Mesendoderm (in vitro differentiated cells): ENCODE results near the gene NEXN.

Source experiments
- DNase-seq: peaks from one replicate; pipeline ENCODE4 v3.0.0; 2013
- H2AK5ac ChIP-seq: 2 replicates; pipeline ENCODE4 v1.6.1; 2013; ENCODE audit warnings: low read length, inconsistent platforms
- H2BK120ac ChIP-seq: 2 replicates; pipeline ENCODE4 v1.6.1; 2013; ENCODE audit warnings: low read depth, mild to moderate bottlenecking, low read length, moderate library complexity, mixed read lengths
- H2BK15ac ChIP-seq: replicated peaks from 2 replicates; pipeline ENCODE4 v1.6.1; 2013; ENCODE audit warnings: low read depth, mild to moderate bottlenecking, moderate library complexity
- H2BK5ac ChIP-seq: 2 replicates; pipeline ENCODE4 v1.6.1; 2013; ENCODE audit warnings: low read length, inconsistent platforms
- H3K18ac ChIP-seq: 2 replicates; pipeline ENCODE4 v1.6.1; 2013; ENCODE audit warnings: mild to moderate bottlenecking, low read length, mixed read lengths
- H3K23ac ChIP-seq: one replicate; pipeline ENCODE4 v1.6.1; 2013; ENCODE audit warnings: low read length
- H3K27ac ChIP-seq: 2 replicates; pipeline ENCODE4 v1.5.1; 2013; ENCODE audit warnings: low read depth, mild to moderate bottlenecking, inconsistent platforms, low read length, moderate library complexity
- H3K27me3 ChIP-seq: 2 replicates; pipeline ENCODE4 v1.6.1; 2013; ENCODE audit warnings: low read length, control low read depth, mild to moderate bottlenecking, inconsistent platforms; ENCODE audit not compliant: insufficient read depth, poor library complexity
- H3K36me3 ChIP-seq: 2 replicates; pipeline ENCODE4 v1.6.1; 2013; ENCODE audit warnings: low read length, inconsistent platforms; ENCODE audit not compliant: control insufficient read depth, insufficient read depth
- H3K4ac ChIP-seq: one replicate; pipeline ENCODE4 v1.6.1; 2013; ENCODE audit warnings: low read depth, mild to moderate bottlenecking, low read length, moderate library complexity
- H3K4me1 ChIP-seq: 2 replicates; pipeline ENCODE4 v1.6.1; 2013; ENCODE audit warnings: low read depth, low read length, inconsistent platforms; ENCODE audit not compliant: control insufficient read depth
- H3K4me2 ChIP-seq: 2 replicates; pipeline ENCODE4 v1.6.1; 2013; ENCODE audit warnings: low read length
- H3K4me3 ChIP-seq: 2 replicates; pipeline ENCODE4 v1.5.1; 2013; ENCODE audit warnings: mild to moderate bottlenecking, low read length
- H3K56ac ChIP-seq: one replicate; pipeline ENCODE4 v1.6.1; 2013; ENCODE audit warnings: low read length
- H3K79me1 ChIP-seq: 2 replicates; pipeline ENCODE4 v1.6.1; 2013; ENCODE audit warnings: low read length, inconsistent platforms
- H3K79me2 ChIP-seq: 2 replicates; pipeline ENCODE4 v1.6.1; 2013; ENCODE audit warnings: mild to moderate bottlenecking, low read length; ENCODE audit not compliant: control insufficient read depth, insufficient read depth
- H3K9ac ChIP-seq: 2 replicates; pipeline ENCODE4 v1.6.1; 2013; ENCODE audit warnings: low read length, inconsistent platforms
- H4K5ac ChIP-seq: one replicate; pipeline ENCODE4 v1.6.1; 2013; ENCODE audit warnings: low read length
- H4K8ac ChIP-seq: one replicate; pipeline ENCODE4 v1.6.1; 2013; ENCODE audit warnings: low read depth, mild to moderate bottlenecking, control low read depth, low read length, moderate library complexity
- WGBS: extraction: QIAGEN DNeasy Blood & Tissue Kit; methylation state at CpG from one replicate; pipeline ENCODE4 v1.1.7; 2013; ENCODE audit warnings: low lambda C conversion rate, missing lambda C conversion rate; ENCODE audit not compliant: insufficient coverage; ENCODE audit errors: extremely low coverage; 5-methylcytosine and 5-hydroxymethylcytosine counted together

The NEXN gene

DNA sequence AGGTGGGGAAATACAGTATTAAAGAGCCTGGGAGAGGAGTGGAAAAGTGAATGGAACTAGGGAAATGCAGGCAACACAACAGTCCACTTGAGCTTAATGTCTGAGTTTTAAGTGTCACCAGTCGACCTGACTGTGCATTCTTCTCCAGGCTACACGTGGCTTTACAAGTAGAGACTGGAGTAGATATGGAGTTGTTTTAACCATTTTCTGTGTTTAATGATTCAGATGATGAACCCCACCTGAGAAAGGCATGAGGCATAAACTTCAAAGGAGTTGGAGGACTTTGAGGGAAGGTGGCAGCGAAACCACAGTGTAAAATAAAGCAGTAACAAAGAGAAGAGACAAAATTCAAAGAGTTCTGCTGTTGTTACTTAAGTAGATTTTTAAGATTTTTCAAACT lies 77.9 kb downstream of the NEXN start:
- Histone ChIP-seq H3K18ac (no peak overlapping the region), H3K9ac (no peak overlapping the region), H3K4ac (no peak overlapping the region), H2BK5ac (no peak overlapping the region), H3K27me3 (no peaks in the 10 kb centered on the region), H2AK5ac (no peak overlapping the region), H3K4me3 (no peak overlapping the region), H3K4me2 (no peak overlapping the region), H4K8ac (no peak overlapping the region), H3K56ac (no peak overlapping the region), H3K27ac (no peak overlapping the region), H3K23ac (no peak overlapping the region), H3K79me1 (peaks cover 7% of the 10 kb centered on the region), H3K4me1 (no peaks in the 10 kb centered on the region), H2BK15ac (no peak overlapping the region), H2BK120ac (no peak overlapping the region), H3K79me2 (peaks cover 27% of the 10 kb centered on the region), H3K36me3 (peaks cover 9% of the 10 kb centered on the region), H4K5ac (no peak overlapping the region)
- WGBS: no CpG with 5 or more reads among the region's 3 CpGs
- DNase-seq: no peak

DNA sequence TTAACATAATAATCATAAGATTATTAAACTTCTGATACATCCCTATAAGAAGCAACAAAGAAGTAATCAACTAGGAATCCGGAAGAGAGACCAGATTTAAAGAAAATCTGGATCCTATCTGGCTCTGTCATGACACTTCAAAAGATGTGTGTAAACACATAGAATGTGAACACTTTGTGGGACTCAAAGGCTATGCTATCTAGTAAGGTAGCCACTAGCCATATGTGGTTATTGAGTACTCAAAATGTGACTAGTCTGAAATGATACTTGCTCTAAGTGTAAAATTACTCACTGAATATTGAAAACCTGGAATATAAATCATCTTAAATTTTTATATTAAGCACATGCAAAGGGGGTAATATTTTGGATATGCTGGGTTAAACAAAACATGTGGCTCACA lies 81.8 kb downstream of the NEXN start:
- H3K27me3 ChIP-seq: no peaks in the 10 kb centered on the region
- H3K4ac ChIP-seq: no peak overlapping the region
- H4K8ac ChIP-seq: no peak overlapping the region
- peaks cover 59% of the 10 kb centered on the region for H3K79me2 ChIP-seq
- H2BK15ac ChIP-seq: no peak overlapping the region
- DNase-seq: no peak
- no peak overlapping the region for H3K23ac ChIP-seq
- H3K4me1 ChIP-seq: no peaks in the 10 kb centered on the region
- no peak overlapping the region for H3K9ac ChIP-seq
- WGBS: no CpG with 5 or more reads among the region's 1 CpG
- no peak overlapping the region for H2BK120ac ChIP-seq
- peaks cover 6% of the 10 kb centered on the region for H3K79me1 ChIP-seq
- H3K4me2 ChIP-seq: no peak overlapping the region
- H3K36me3 ChIP-seq: peaks cover 6% of the 10 kb centered on the region
- no peak overlapping the region for H3K18ac ChIP-seq
- no peak overlapping the region for H2AK5ac ChIP-seq
- no peak overlapping the region for H2BK5ac ChIP-seq
- H3K56ac ChIP-seq: no peak overlapping the region
- H4K5ac ChIP-seq: no peak overlapping the region
- no peak overlapping the region for H3K27ac ChIP-seq
- no peak overlapping the region for H3K4me3 ChIP-seq

DNA sequence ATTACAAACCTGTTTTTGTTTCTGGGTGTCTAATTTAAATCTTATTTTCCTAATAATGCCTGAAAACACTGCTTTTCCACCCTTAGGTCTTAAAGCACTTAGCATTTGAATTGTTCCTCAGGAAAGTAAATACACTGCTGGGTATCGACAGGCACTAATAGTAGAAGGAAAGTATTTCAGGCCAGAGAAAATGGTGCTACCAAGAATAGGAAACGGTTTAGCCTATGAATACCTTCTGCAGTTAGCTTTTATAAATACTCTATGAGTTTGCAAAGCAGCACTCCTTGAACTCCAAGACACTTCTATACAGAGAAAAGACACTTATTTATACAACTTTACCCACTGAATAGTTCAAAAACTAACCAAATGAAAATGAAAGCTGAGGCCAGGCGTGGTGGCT lies 83.7 kb downstream of the NEXN start:
- no peak overlapping the region for H3K4ac ChIP-seq
- H3K79me2 ChIP-seq: peaks cover 75% of the 10 kb centered on the region
- H3K56ac ChIP-seq: no peak overlapping the region
- no CpG with 5 or more reads among the region's 3 CpGs for WGBS
- H3K4me3 ChIP-seq: no peak overlapping the region
- no peak overlapping the region for H2BK120ac ChIP-seq
- H3K4me1 ChIP-seq: no peaks in the 10 kb centered on the region
- no peak overlapping the region for H3K18ac ChIP-seq
- H2BK5ac ChIP-seq: no peak overlapping the region
- DNase-seq: no peak
- peaks cover 2% of the 10 kb centered on the region for H3K79me1 ChIP-seq
- no peak overlapping the region for H4K5ac ChIP-seq
- no peak overlapping the region for H3K4me2 ChIP-seq
- no peaks in the 10 kb centered on the region for H3K27me3 ChIP-seq
- no peak overlapping the region for H2BK15ac ChIP-seq
- peaks cover 3% of the 10 kb centered on the region for H3K36me3 ChIP-seq
- no peak overlapping the region for H2AK5ac ChIP-seq
- no peak overlapping the region for H4K8ac ChIP-seq
- H3K9ac ChIP-seq: no peak overlapping the region
- H3K23ac ChIP-seq: no peak overlapping the region
- H3K27ac ChIP-seq: no peak overlapping the region

DNA sequence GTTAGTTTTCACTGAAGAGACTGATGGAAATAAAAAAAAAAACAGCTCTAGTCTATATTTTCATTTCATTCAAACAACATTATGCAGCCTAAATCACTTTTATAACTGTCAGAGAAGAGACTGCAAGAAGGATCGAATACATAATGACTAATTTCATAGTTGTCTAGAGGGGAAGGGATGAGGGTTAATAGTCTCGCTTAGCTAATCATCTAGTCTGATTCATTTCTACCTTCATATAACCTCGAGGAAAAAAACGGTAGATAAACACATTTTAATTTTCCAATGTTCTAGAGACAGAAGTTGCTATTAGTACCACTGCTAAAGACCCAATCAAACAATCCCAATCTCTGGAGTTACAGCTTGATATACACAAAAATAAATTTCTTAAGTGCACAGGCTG lies 87.0 kb downstream of the NEXN start:
- Histone ChIP-seq H2AK5ac (no peak overlapping the region), H3K4ac (no peak overlapping the region), H3K27me3 (no peaks in the 10 kb centered on the region), H3K9ac (peak overlapping the region; percentile 38), H3K4me1 (no peaks in the 10 kb centered on the region), H3K27ac (no peak overlapping the region), H3K23ac (no peak overlapping the region), H3K56ac (no peak overlapping the region), H3K18ac (no peak overlapping the region), H3K79me1 (no peaks in the 10 kb centered on the region), H4K8ac (no peak overlapping the region), H2BK5ac (no peak overlapping the region), H2BK15ac (no peak overlapping the region), H2BK120ac (no peak overlapping the region), H4K5ac (no peak overlapping the region), H3K4me3 (no peak overlapping the region), H3K36me3 (no peaks in the 10 kb centered on the region), H3K4me2 (no peak overlapping the region), H3K79me2 (peaks cover 90% of the 10 kb centered on the region)
- no peak for DNase-seq
- WGBS: no CpG with 5 or more reads among the region's 4 CpGs

DNA sequence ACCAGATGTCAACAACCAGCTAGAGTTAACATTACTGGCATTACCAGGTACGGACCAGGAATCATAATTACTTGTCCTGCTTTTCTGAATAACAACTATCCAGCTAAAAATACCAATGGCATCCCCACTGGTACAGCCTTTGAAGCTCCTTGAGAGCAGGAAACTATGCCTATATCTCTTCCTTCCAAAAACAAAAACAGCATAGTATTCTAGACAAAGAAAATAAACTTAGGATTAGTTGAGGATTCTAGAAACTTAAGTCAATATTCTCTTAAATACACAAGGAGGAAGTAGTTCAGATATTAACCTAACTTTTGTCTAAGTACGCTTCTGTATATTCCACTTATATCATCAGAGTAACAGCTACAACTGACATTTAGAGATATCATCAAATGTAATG lies 87.5 kb downstream of the NEXN start:
- no peaks in the 10 kb centered on the region for H3K27me3 ChIP-seq

DNA sequence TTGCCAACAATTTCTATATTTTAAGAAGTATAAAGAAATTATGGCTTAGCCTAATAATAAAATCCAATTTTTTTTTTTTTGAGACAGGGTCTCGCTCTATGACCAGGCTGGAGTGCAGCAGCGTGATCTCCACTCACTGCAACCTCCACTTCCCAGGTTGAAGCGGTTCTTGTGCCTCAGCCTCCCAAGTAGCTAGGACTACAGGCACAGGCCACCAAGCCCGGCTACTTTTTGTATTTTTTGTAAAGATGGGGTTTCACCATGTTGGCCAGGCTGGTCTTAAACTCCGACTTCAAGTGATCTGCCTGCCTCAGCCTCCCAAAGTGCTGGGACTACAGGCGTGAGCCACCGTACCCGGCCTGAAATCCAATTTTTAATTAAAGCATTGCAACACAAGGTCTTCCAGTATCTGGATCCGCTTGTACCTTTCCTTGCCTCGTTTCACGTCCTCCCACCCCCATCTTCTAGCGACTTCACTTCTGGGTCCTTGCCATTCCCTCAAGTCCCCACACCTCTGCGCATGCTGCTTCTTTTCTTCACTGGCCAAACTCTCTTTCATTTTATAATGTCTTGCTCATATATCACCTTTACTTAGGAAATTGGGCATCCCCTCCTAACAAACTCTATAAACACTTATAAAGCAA lies 88.1 kb downstream of the NEXN start:
- Histone ChIP-seq H3K27me3 (no peaks in the 10 kb centered on the region), H3K79me2 (peaks cover 85% of the 10 kb centered on the region), H3K9ac (peak overlapping the region; percentile 72), H2AK5ac (no peak overlapping the region), H3K23ac (no peak overlapping the region), H4K8ac (no peak overlapping the region), H3K4ac (no peak overlapping the region), H3K4me1 (no peaks in the 10 kb centered on the region), H2BK120ac (no peak overlapping the region), H4K5ac (no peak overlapping the region), H3K4me2 (peak overlapping the region; percentile 65), H3K27ac (no peak overlapping the region), H3K36me3 (no peaks in the 10 kb centered on the region), H3K4me3 (peak overlapping the region; percentile 36), H3K79me1 (no peaks in the 10 kb centered on the region), H3K56ac (peak overlapping the region; percentile 73), H3K18ac (no peak overlapping the region), H2BK5ac (no peak overlapping the region), H2BK15ac (no peak overlapping the region)
- DNase-seq: peak; percentile 23
- WGBS: no CpG with 5 or more reads among the region's 13 CpGs

More for the DNA sequence above, 87.5 kb downstream of the NEXN start:
- H4K5ac ChIP-seq: no peak overlapping the region
- H3K27ac ChIP-seq: no peak overlapping the region
- no peak overlapping the region for H2AK5ac ChIP-seq
- no peak overlapping the region for H3K4me3 ChIP-seq
- no CpG with 5 or more reads among the region's 2 CpGs for WGBS
- H3K56ac ChIP-seq: no peak overlapping the region
- peaks cover 87% of the 10 kb centered on the region for H3K79me2 ChIP-seq
- H3K18ac ChIP-seq: no peak overlapping the region
- no peak overlapping the region for H4K8ac ChIP-seq
- no peaks in the 10 kb centered on the region for H3K36me3 ChIP-seq
- no peak for DNase-seq
- no peak overlapping the region for H3K23ac ChIP-seq
- no peak overlapping the region for H3K4ac ChIP-seq
- H2BK15ac ChIP-seq: no peak overlapping the region
- H3K79me1 ChIP-seq: no peaks in the 10 kb centered on the region
- H3K4me2 ChIP-seq: peak overlapping the region; percentile 31
- H3K9ac ChIP-seq: peak overlapping the region; percentile 40
- no peak overlapping the region for H2BK120ac ChIP-seq
- no peaks in the 10 kb centered on the region for H3K4me1 ChIP-seq
- H2BK5ac ChIP-seq: no peak overlapping the region
